Stimulated activated CD8-positive, alpha-beta memory T cell treated with anti-CD3 and anti-CD28 coated beads, Interleukin-15, amount 100 ng/mL, for 48 hours (primary cell): ENCODE data around the gene TRPM1.

Source experiments
- DNase-seq, 2 donors: peaks; one replicate each; pipeline ENCODE4 v3.0.0-alpha.2; 2020; ENCODE audit warnings: low read depth in 2 of 2

Gene TRPM1

GRCh38 chr15:31101262-31102038 is at the start of gene TRPM1:
Gene TRPM1 (minus strand): TSS chr15:31101725. CDS start chr15:31081355, 20,370 bp downstream.
- DNase-seq, result no peak

- DNase-seq, result no peak
Measured at GRCh38 chr15:31150732-31151231, 49.3 kb upstream of the TRPM1 start.

GRCh38 chr15:31149987-31150386 is 48.5 kb upstream of the TRPM1 start:
- DNase-seq, result no peak

- no peak for DNase-seq
Measured at GRCh38 chr15:31149088-31149505, 47.6 kb upstream of the TRPM1 start.

GRCh38 chr15:31148297-31149087 is 47.0 kb upstream of the TRPM1 start:
- no peak for DNase-seq

- no peak for DNase-seq
Measured at GRCh38 chr15:31147944-31148296, 46.4 kb upstream of the TRPM1 start.

- no peak for DNase-seq
Measured at GRCh38 chr15:31147456-31147855, 45.9 kb upstream of the TRPM1 start.

GRCh38 chr15:31145271-31145911 is 43.9 kb upstream of the TRPM1 start:
- no peak for DNase-seq

- no peak for DNase-seq
Measured at GRCh38 chr15:31141792-31142191, 40.3 kb upstream of the TRPM1 start.

GRCh38 chr15:31136607-31137328 is 35.2 kb upstream of the TRPM1 start:
- DNase-seq, result no peak

- DNase-seq, result no peak
Measured at GRCh38 chr15:31136016-31136415, 34.5 kb upstream of the TRPM1 start.

- no peak for DNase-seq
Measured at GRCh38 chr15:31135523-31135922, 34.0 kb upstream of the TRPM1 start.

- no peak for DNase-seq
Measured at GRCh38 chr15:31133890-31134289, 32.4 kb upstream of the TRPM1 start.

GRCh38 chr15:31131853-31132375 is 30.4 kb upstream of the TRPM1 start:
- no peak for DNase-seq

- no peak for DNase-seq
Measured at GRCh38 chr15:31130576-31131237, 29.2 kb upstream of the TRPM1 start.

GRCh38 chr15:31129769-31130303 is 28.3 kb upstream of the TRPM1 start:
- DNase-seq, result no peak

- DNase-seq, result peak; percentile 49 to 51
Measured at GRCh38 chr15:31128919-31129768, 27.6 kb upstream of the TRPM1 start.

- DNase-seq, result no peak
Measured at GRCh38 chr15:31128477-31128876, 27.0 kb upstream of the TRPM1 start.

GRCh38 chr15:31127596-31128261 is 26.2 kb upstream of the TRPM1 start:
- DNase-seq, result no peak
